A673 (cell line): Measurements from ENCODE around the gene LRCH2.

Experiments used
- CTCF ChIP-seq: fragments of 300-800, 200-600 bp; sonication (generic); conservative IDR thresholded peaks from 2 replicates; pipeline ENCODE4 v1.5.1; 2017; ENCODE audit warnings: low read depth, mild to moderate bottlenecking, antibody characterized with exemption, low read length, moderate library complexity, mixed read lengths
- EZH2 ChIP-seq: fragments of 200-600 bp; sonication (generic); IDR thresholded peaks from 2 replicates; pipeline ENCODE4 v1.6.1; 2017; ENCODE audit warnings: borderline replicate concordance, low read depth, mild to moderate bottlenecking, mixed read lengths, antibody characterized with exemption, low read length; ENCODE audit not compliant: poor library complexity, severe bottlenecking

GRCh38 chrX:115177932-115178331, 56.0 kb downstream of the LRCH2 start:
- TF ChIP-seq CTCF (no peak), EZH2 (no peak)
